ENCODE data around the gene AUH.

AUH gene

GRCh38 chr9:91275655-91276054 is 86.1 kb downstream of the AUH start:
- FAIRE-seq: peak; percentile 81
- DNase-seq (ENCODE audit: insufficient read length, low spot score): no peak
- no peak for TF ChIP-seq POLR2A (IDR thresholded peaks at IDR 0.05; ENCODE audit: low read depth, low read length)

DNA sequence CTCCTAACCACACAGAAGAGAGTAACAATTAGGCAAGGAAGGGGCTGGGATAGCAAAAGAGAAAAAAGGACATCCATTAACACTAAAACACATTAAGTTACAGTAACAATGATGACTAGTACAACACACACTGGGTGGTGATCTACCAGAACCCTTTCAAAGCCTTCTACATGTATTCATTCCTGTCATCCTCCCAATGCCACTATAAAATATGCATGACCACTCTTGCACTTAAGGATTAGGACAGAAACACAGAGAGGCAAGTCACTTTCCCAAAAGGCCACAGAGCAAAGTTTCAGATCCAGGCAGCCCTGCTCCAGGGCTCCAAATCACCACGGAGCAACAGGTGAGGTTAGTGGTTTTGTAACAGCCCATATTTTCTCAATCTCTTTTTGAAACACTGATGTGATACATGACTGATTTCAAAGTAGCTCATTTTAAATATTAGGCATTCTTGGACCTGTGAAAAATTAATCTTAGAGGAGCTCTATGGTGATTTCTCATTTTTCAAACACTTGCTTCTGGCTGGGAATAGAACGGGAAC is 86.7 kb downstream of the AUH start:
- no peak for FAIRE-seq
- DNase-seq (ENCODE audit: insufficient read length, low spot score): no peak
- TF ChIP-seq POLR2A (IDR thresholded peaks at IDR 0.05; ENCODE audit: low read depth, low read length): no peak

DNA sequence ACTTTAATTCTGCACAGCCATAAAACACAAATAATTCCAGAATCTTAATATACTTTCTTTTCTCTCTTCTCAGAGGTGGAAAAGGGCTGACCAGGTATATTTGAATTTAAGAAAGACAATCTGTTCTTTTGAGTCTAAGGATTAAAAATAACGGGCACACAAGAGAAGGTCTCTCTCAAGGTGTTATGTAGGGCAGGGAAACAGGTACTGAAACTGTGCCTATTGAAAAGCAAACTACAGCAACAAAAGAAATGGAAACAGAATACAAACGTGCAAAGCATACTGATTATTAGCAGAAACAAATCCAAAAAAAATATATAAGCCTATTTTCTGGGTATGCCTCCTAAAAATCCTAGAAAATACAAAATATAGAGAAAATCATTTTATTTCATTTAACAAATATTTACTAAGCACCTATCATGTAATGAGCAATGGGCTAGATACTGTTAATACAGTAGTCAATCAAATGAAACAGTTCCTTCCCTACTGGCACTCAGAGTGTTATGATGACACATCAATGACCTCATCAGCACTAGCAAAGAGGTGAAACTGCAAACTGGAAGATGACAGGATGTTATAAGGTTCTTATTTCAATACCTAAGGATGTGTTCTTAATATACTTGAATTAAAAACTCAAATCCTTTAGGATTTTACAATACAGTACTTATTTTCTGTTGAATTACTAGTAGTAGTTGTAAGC is 87.7 kb downstream of the AUH start:
- FAIRE-seq (peak; percentile 100), DNase-seq (ENCODE audit: insufficient read length, low spot score) (peak; percentile 43)
- TF ChIP-seq POLR2A (IDR thresholded peaks at IDR 0.05; ENCODE audit: low read depth, low read length): no peak

DNA sequence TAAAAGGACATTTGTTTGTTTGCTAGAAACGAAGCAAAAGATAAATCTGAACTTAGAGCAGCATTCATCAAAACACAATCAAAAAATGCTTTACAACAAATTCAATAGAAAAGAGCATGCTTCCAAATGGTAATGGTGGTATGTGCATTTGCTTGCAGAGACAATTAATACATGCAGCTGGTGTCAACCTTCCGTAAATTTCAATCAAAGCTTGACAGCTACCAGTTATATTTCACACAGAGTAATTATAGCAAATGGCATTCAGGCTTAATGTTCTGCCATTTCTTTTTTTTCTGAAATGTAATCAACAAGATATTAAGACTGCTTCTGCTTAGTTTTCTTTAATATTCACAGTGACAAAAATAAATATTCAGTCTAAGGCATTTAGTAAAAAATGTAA is 90.6 kb downstream of the AUH start:
- FAIRE-seq (peak; percentile 41), DNase-seq (ENCODE audit: insufficient read length, low spot score) (no peak)
- no peak for TF ChIP-seq POLR2A (IDR thresholded peaks at IDR 0.05; ENCODE audit: low read depth, low read length)

DNA sequence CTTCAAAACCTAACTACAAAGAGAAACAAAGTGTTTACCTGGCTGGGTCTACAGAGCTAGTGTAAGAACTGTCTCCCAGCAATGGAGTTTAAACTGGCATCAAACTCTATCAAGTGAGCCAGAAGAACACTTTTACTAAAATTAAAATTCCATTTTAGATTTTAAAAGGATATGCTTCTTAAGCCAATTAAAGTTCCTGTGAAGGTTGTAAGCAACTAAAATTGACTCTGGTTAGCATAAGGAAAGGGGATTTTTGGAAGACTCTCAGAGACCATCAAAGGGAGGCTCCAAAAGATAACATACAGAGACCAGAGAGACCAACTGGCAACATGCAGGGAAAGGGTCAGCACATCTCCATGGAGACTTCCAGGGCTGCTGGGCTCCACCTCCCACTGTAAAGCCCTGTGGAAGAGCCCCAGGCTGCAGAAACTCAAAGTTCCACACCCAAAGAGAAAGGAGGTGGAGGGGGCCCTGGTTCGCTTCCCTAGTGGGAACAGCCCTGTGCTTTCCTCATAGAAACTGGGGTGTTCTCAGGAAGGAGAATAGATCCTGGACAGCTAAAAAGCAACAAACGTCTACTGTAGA is 91.7 kb downstream of the AUH start:
- TF ChIP-seq POLR2A (IDR thresholded peaks at IDR 0.05; ENCODE audit: low read depth, low read length): no peak
- no peak for FAIRE-seq
- no peak for DNase-seq (ENCODE audit: insufficient read length, low spot score)

DNA sequence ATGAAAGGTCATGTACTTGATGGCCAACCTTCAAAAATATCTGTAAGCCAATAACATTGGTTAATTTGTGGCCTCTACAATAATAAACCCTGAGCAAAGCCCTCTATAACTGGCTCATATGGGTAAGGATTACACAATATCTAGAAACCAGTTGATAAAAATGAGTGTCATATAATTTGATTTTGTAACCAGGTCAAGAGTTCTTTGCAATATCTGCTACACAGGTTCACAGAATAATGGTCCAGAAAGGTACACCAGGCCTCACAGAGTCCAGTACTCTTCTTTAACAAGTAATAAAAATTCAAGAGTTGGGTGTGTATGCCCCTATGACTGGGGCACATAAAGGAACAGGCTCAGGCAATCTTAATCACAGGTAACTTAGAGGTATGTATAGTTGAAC is 95.3 kb downstream of the AUH start:
- TF ChIP-seq POLR2A (IDR thresholded peaks at IDR 0.05; ENCODE audit: low read depth, low read length): no peak
- DNase-seq (ENCODE audit: insufficient read length, low spot score) (no peak), FAIRE-seq (no peak)

- FAIRE-seq (peak; percentile 20), DNase-seq (ENCODE audit: insufficient read length, low spot score) (no peak)
- TF ChIP-seq POLR2A (IDR thresholded peaks at IDR 0.05; ENCODE audit: low read depth, low read length): no peak
Observed at GRCh38 chr9:91265514-91265913, 96.2 kb downstream of the AUH start.

DNA sequence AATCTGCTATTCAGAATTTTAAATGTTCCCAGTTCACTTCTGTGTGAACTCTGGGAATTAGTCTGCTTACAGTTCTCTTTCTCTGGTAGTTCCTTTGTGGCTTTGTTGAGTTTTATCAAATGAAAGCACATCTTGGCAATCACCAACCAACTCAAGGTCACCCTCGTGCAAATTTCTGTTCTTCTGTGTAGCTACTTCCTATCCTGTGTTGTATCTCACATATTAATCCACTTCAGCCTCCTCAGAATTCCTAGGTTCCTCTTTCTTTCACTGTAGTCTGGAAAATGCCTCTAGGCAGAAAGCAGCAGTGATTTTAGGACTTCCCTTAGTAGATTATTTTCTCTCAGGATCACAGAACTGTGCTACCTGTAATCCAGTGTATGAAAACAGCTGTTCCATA is 100.3 kb downstream of the AUH start:
- peak; percentile 68 for FAIRE-seq
- no peak for TF ChIP-seq POLR2A (IDR thresholded peaks at IDR 0.05; ENCODE audit: low read depth, low read length)
- DNase-seq (ENCODE audit: insufficient read length, low spot score): no peak

- DNase-seq (ENCODE audit: insufficient read length, low spot score) (no peak), FAIRE-seq (peak; percentile 64)
- TF ChIP-seq POLR2A (IDR thresholded peaks at IDR 0.05; ENCODE audit: low read depth, low read length): no peak
Observed at GRCh38 chr9:91259162-91259561, 102.6 kb downstream of the AUH start.

- FAIRE-seq: no peak
- no peak for DNase-seq (ENCODE audit: insufficient read length, low spot score)
- no peak for TF ChIP-seq POLR2A (IDR thresholded peaks at IDR 0.05; ENCODE audit: low read depth, low read length)
Observed at GRCh38 chr9:91258451-91258850, 103.3 kb downstream of the AUH start.

DNA sequence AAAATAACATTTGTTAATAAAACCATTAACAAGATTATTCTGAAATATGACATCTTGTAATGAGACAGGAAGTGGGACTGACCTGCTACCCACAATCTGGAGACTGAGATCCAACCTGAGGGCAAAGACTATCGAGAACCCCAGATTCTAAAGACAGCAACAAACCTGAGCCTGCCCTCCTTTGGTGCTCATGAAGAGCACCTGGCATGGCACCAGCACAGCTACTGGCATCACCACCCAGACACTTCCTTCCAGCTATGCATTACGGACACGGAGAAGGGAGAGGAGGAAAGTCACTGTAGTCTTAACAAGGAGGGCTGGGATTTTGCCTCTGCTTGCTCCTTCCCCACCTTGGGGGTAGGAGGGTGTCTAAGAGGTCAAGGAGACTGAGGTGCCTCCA is 105.5 kb downstream of the AUH start:
- DNase-seq (ENCODE audit: insufficient read length, low spot score) (no peak), FAIRE-seq (peak; percentile 72)
- TF ChIP-seq POLR2A (IDR thresholded peaks at IDR 0.05; ENCODE audit: low read depth, low read length): no peak

- peak; percentile 57 for FAIRE-seq
- no peak for DNase-seq (ENCODE audit: insufficient read length, low spot score)
- no peak for TF ChIP-seq POLR2A (IDR thresholded peaks at IDR 0.05; ENCODE audit: low read depth, low read length)
Observed at GRCh38 chr9:91255327-91255726, 106.4 kb downstream of the AUH start.

GRCh38 chr9:91253488-91253887 is 108.2 kb downstream of the AUH start:
- peak; percentile 33 for FAIRE-seq
- TF ChIP-seq POLR2A (IDR thresholded peaks at IDR 0.05; ENCODE audit: low read depth, low read length): no peak

DNA sequence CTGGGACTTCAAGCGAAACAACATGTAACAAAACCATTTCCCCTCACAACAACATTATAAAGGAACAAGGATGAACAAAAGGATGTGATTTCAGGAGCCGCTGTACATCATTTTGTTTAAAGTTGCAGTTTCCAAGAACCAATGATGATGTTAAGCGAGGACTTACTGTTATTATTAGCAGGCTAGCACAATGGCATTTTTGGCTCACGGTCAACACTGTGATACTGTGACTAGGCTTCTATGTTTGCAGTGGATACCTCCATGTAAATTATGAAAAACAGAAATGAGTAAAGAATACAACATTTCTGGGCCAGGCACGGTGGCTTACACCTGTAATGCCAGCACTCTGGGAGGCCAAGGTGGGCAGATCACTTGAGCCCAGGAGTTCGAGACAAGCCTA is 113.0 kb downstream of the AUH start:
- no peak for TF ChIP-seq POLR2A (IDR thresholded peaks at IDR 0.05; ENCODE audit: low read depth, low read length)
- no peak for DNase-seq (ENCODE audit: insufficient read length, low spot score)
- no peak for FAIRE-seq

More at GRCh38 chr9:91253488-91253887, 108.2 kb downstream of the AUH start:
- no peak for DNase-seq (ENCODE audit: insufficient read length, low spot score)

DNA sequence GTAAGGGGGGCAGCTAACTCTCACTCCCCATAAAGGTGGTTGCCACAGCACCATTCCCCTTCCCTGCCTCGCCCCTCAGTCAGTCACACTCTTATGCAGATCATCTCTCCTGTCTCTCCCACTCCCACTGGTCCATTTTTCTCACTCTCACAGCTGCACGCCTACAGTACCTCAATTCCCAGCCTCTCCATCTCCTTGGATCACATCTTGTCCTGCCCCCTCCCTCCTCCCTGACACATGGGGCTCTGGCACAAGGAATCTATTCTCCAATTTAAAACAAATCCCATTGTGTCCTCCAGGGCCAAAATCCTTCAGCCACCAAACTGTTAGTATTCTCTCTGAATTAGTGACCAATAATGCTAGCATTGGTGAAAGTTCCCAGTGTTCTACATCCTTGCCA is 114.4 kb downstream of the AUH start:
- DNase-seq (ENCODE audit: insufficient read length, low spot score) (no peak), FAIRE-seq (no peak)
- no peak for TF ChIP-seq POLR2A (IDR thresholded peaks at IDR 0.05; ENCODE audit: low read depth, low read length)

Data from H54 (cell line).